Small intestine (tissue), 7 donors: ENCODE results near the gene PIGX. TPM values are rescaled to one million over a fixed set of nuclear protein-coding genes. Genes with fewer than 3 reads are reported as not detected.

ENCODE experiments used
- DNase-seq, 2 donors: peaks; one replicate each; pipeline versions ENCODE4 v3.0.0 to v3.0.0-alpha.2; 2013
- FAIRE-seq: peaks from 2 replicates; lab custom pipeline; 2012; peaks lifted over from hg19 to GRCh38; lab: Jason Lieb, UNC
- H3K27ac ChIP-seq, 3 donors: one replicate each; pipeline ENCODE4 v1.5.1; 2013; ENCODE audit warnings: low read length in 2 of 3, mild to moderate bottlenecking in 2 of 3, control low read depth in 1 of 3, inconsistent platforms in 1 of 3, low read depth in 1 of 3, moderate library complexity in 1 of 3
- H3K27me3 ChIP-seq, 3 donors: one replicate each; pipeline ENCODE4 v1.6.1; 2013; ENCODE audit warnings: low read length in 3 of 3, inconsistent platforms in 1 of 3; ENCODE audit not compliant: control insufficient read depth in 3 of 3, insufficient read depth in 3 of 3
- H3K36me3 ChIP-seq, 3 donors: one replicate each; pipeline ENCODE4 v1.6.1; 2013; ENCODE audit warnings: low read length in 3 of 3, inconsistent platforms in 1 of 3, low read depth in 1 of 3, mild to moderate bottlenecking in 1 of 3, moderate library complexity in 1 of 3; ENCODE audit not compliant: control insufficient read depth in 3 of 3, insufficient read depth in 2 of 3
- H3K4me1 ChIP-seq, 3 donors: one replicate each; pipeline ENCODE4 v1.6.1; 2013; ENCODE audit warnings: low read length in 2 of 3, inconsistent platforms in 1 of 3, low read depth in 1 of 3, mild to moderate bottlenecking in 1 of 3, moderate library complexity in 1 of 3; ENCODE audit not compliant: control insufficient read depth in 3 of 3, insufficient read depth in 2 of 3
- H3K4me3 ChIP-seq, 3 donors: one replicate each; pipeline ENCODE4 v1.5.1; 2013; ENCODE audit warnings: low read length in 3 of 3, control low read depth in 1 of 3, inconsistent platforms in 1 of 3, low read depth in 1 of 3, mild to moderate bottlenecking in 1 of 3, moderate library complexity in 1 of 3
- H3K9me3 ChIP-seq, 2 donors: one replicate each; pipeline ENCODE4 v1.6.1; 2013; ENCODE audit warnings: low read depth in 1 of 2, low read length in 1 of 2; ENCODE audit not compliant: control insufficient read depth in 2 of 2, insufficient read depth in 1 of 2
- WGBS, 3 donors: extraction: QIAGEN DNeasy Blood & Tissue Kit; methylation state at CpG; one replicate each; pipeline ENCODE4 v1.1.7; 2013; 5-methylcytosine and 5-hydroxymethylcytosine counted together
- polyA plus RNA-seq, 4 donors: library from polyadenylated mRNA; stranded (reverse) in 3 of 4; unstranded in 1 of 4; fragments of 200-250 nt in 3 of 4; fragments of 120-200 nt in 1 of 4; gene quantifications; one replicate each; pipeline versions ENCODE4 v1.2.1 to v1.2.3, GENCODE V29; 2013
- donor health status: healthy with polysubstance abuse.
- donor health status: control.
- donor health status: control.
- donor health status: Bipolar disorder and iron deficiency.
- donor health status: healthy.

Gene PIGX
- polyA plus RNA-seq, 4 donors = 11.9 to 26.6 (median 13.2) TPM

GRCh38 chr3:196695849-196696226, 16.3 kb upstream of the PIGX start:
- Histone ChIP-seq H3K36me3 (no peaks in the 10 kb centered on the region), H3K27me3 (no peaks in the 10 kb centered on the region), H3K4me3 (no peak overlapping the region), H3K4me1 (no peaks in the 10 kb centered on the region), H3K27ac (no peak overlapping the region), H3K9me3 (no peaks in the 10 kb centered on the region)
- FAIRE-seq (no peak), DNase-seq (no peak)
- 83 to 90% (median 85%) methylated on average over 5 of the region's 5 CpGs for WGBS, 3 donors

GRCh38 chr3:196697270-196697669, 14.9 kb upstream of the PIGX start:
- FAIRE-seq (no peak), DNase-seq (no peak)
- H3K9me3 ChIP-seq = no peaks in the 10 kb centered on the region
- H3K27me3 ChIP-seq = no peaks in the 10 kb centered on the region
- whole genome bisulfite sequencing, 3 donors = 87 to 93% (median 89%) methylated on average over 5 of the region's 5 CpGs
- no peaks in the 10 kb centered on the region for H3K36me3 ChIP-seq
- no peak overlapping the region for H3K4me3 ChIP-seq
- H3K4me1 ChIP-seq = no peaks in the 10 kb centered on the region
- no peak overlapping the region for H3K27ac ChIP-seq

DNA sequence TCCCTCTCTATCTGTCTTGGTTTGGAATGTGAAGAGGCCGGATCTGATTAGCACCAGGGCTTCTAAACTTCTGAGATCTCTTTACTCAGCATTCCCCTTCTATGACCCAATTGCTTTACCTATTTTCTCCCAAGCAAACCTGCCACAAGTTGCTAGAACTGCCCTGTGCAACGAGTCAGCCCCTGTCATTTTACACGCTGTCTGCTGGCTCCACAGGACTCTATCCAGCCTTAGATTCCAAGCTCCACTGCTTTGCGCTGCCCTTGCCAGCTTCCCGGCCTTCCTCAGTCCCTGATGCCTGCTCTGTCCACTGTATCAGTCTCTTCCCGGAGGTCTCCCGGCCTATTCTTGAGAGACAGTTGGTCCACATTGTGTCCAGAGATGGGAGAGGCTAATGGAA, 12.4 kb upstream of the PIGX start:
- DNase-seq (no peak), FAIRE-seq (no peak)
- no peak overlapping the region for H3K4me3 ChIP-seq
- no peaks in the 10 kb centered on the region for H3K36me3 ChIP-seq
- WGBS, 3 donors = 87 to 89% (median 88%) methylated on average over 7 of the region's 7 CpGs
- no peaks in the 10 kb centered on the region for H3K4me1 ChIP-seq
- no peak overlapping the region for H3K27ac ChIP-seq
- H3K27me3 ChIP-seq = no peaks in the 10 kb centered on the region
- no peaks in the 10 kb centered on the region for H3K9me3 ChIP-seq

GRCh38 chr3:196700801-196701200, 11.4 kb upstream of the PIGX start:
- no peak for FAIRE-seq

GRCh38 chr3:196706327-196706726, 5.8 kb upstream of the PIGX start:
- no peaks in the 10 kb centered on the region for H3K36me3 ChIP-seq
- no peaks in the 10 kb centered on the region for H3K27me3 ChIP-seq
- FAIRE-seq = no peak
- no peak for DNase-seq
- no peak overlapping the region for H3K27ac ChIP-seq
- H3K9me3 ChIP-seq = no peaks in the 10 kb centered on the region
- 41 to 66% (median 62%) methylated on average over 5 of the region's 5 CpGs for WGBS, 3 donors
- H3K4me1 ChIP-seq = peaks cover 0 to 6% (median 0%) of the 10 kb centered on the region in 3 donors
- no peak overlapping the region for H3K4me3 ChIP-seq

More at GRCh38 chr3:196700801-196701200, 11.4 kb upstream of the PIGX start:
- Histone ChIP-seq H3K4me3 (no peak overlapping the region), H3K36me3 (no peaks in the 10 kb centered on the region), H3K27me3 (no peaks in the 10 kb centered on the region), H3K27ac (no peak overlapping the region), H3K9me3 (no peaks in the 10 kb centered on the region), H3K4me1 (peaks cover 0 to under 1% (median 0%) of the 10 kb centered on the region in 3 donors)
- no peak for DNase-seq
- WGBS, 3 donors = 72 to 86% (median 80%) methylated on average over 4 of the region's 4 CpGs

GRCh38 chr3:196706731-196707130, 5.4 kb upstream of the PIGX start:
- H3K36me3 ChIP-seq = no peaks in the 10 kb centered on the region
- 96 to 100% (median 98%) methylated on average over 4 of the region's 4 CpGs for whole genome bisulfite sequencing, 3 donors
- H3K27ac ChIP-seq = no peak overlapping the region
- FAIRE-seq (no peak), DNase-seq (peak; percentile 39 to 57)
- no peak overlapping the region for H3K4me3 ChIP-seq
- H3K4me1 ChIP-seq = peaks cover 0 to 9% (median 0%) of the 10 kb centered on the region in 3 donors
- no peaks in the 10 kb centered on the region for H3K9me3 ChIP-seq
- no peaks in the 10 kb centered on the region for H3K27me3 ChIP-seq

DNA sequence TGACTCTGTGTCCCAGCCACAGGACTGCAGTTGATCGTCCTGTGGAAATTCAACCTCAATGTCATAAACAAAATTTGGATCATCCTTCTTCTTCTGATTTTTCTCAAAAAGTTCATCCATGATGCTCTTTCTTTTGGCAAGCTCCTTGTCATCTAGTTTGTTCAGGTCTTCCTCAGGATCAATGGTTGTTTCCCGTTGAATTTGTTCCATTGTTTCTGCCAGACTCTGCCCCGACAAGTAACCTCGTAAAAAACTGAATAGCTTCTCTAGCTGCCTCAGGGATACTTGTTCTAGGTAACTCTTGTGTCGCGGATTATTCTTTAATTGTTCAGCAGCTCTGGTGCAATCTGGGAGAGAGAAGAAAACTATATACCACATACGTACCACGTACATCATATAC, 4.6 kb upstream of the PIGX start:
- Histone ChIP-seq H3K4me1 (peaks cover 0 to 9% (median 0%) of the 10 kb centered on the region in 3 donors), H3K27me3 (no peaks in the 10 kb centered on the region), H3K36me3 (no peaks in the 10 kb centered on the region), H3K4me3 (no peak overlapping the region), H3K27ac (no peak overlapping the region), H3K9me3 (no peaks in the 10 kb centered on the region)
- WGBS, 3 donors = 91 to 93% (median 92%) methylated on average over 8 of the region's 8 CpGs
- DNase-seq (no peak), FAIRE-seq (no peak)

DNA sequence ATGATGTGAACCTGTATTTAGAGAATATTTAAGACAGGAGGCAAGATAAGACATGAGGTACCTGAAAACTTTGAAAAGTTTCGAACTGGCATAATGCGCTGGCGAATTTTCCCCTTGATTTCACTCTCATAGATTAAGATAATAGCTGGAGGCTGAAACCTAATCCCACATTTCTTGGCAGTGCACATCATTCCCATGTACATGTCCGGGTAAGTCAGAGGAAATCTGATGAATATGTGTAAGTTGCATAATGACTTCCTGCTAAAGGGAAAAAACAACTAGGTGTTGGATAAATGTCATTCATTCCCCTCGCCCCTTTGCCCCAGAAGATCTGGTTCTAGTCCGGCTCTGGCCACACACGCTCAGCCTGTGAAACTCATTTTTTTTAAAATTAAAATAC, 3.7 kb upstream of the PIGX start:
- FAIRE-seq = no peak
- DNase-seq = no peak
- Histone ChIP-seq H3K27me3 (no peaks in the 10 kb centered on the region), H3K27ac (no peak overlapping the region), H3K4me1 (peaks cover 0 to 9% (median under 1%) of the 10 kb centered on the region in 3 donors), H3K9me3 (no peaks in the 10 kb centered on the region), H3K4me3 (no peak overlapping the region), H3K36me3 (no peaks in the 10 kb centered on the region)
- WGBS, 3 donors = 85 to 86% (median 85%) methylated on average over 7 of the region's 7 CpGs
